Activated CD4-positive, alpha-beta T cell treated with anti-CD3 and anti-CD28 coated beads, Interleukin-2, amount 10 ng/mL, durations not matched to agents 24 days and 14 days (primary cell): ENCODE data around the gene LRTM2. TPM values are rescaled to one million over a fixed set of nuclear protein-coding genes. Genes with fewer than 3 reads are reported as not detected.

Experiments
- DNase-seq: peaks from one replicate; pipeline ENCODE4 v3.0.0; 2022
- H3K27ac Mint-ChIP-seq: one replicate; pipeline ENCODE4 v1.8.0; 2022; ENCODE audit warnings: mild to moderate bottlenecking, mixed read lengths
- H3K27me3 Mint-ChIP-seq: one replicate; pipeline ENCODE4 v1.8.0; 2022; ENCODE audit warnings: mixed read lengths
- H3K36me3 Mint-ChIP-seq: one replicate; pipeline ENCODE4 v1.8.0; 2022; ENCODE audit warnings: low read depth, mild to moderate bottlenecking, mixed read lengths
- H3K4me1 Mint-ChIP-seq: one replicate; pipeline ENCODE4 v1.8.0; 2021; ENCODE audit warnings: mixed read lengths
- H3K4me3 Mint-ChIP-seq: one replicate; pipeline ENCODE4 v1.8.0; 2022; ENCODE audit warnings: mild to moderate bottlenecking, moderate library complexity, mixed read lengths
- H3K9me3 Mint-ChIP-seq: one replicate; pipeline ENCODE4 v1.8.0; 2021; ENCODE audit warnings: mixed read lengths
- intact Hi-C: fragments of 100-400 bp; cut with micrococcal nuclease; formaldehyde crosslinking; loops from one replicate; pipeline ENCODE4 v1.15.1; 2023
- total RNA-seq: library from RNA; stranded (reverse); gene quantifications from 2 replicates; pipeline ENCODE4 v1.2.3, GENCODE V29; 2022

The LRTM2 gene
- total RNA-seq, 1 donor from 2014 or later: 0.16 TPM

GRCh38 chr12:1883513-1883912 lies 63.1 kb downstream of the LRTM2 start:
- peak; percentile 40 for DNase-seq
- intact Hi-C loops: no loop called here
- Mint-ChIP-seq H3K27me3 (peaks cover 3% of the 10 kb centered on the region), H3K4me3 (no peak overlapping the region), H3K9me3 (no peaks in the 10 kb centered on the region), H3K4me1 (no peaks in the 10 kb centered on the region), H3K36me3 (no peaks in the 10 kb centered on the region), H3K27ac (no peak overlapping the region)

- intact Hi-C loops: no loop called here
- Mint-ChIP-seq H3K27me3 (peaks cover 3% of the 10 kb centered on the region), H3K4me3 (no peak overlapping the region), H3K9me3 (no peaks in the 10 kb centered on the region), H3K4me1 (no peaks in the 10 kb centered on the region), H3K27ac (no peak overlapping the region), H3K36me3 (no peaks in the 10 kb centered on the region)
- peak; percentile 48 for DNase-seq
Measured at GRCh38 chr12:1884651-1885050, 64.3 kb downstream of the LRTM2 start.

- no peaks in the 10 kb centered on the region for H3K9me3 Mint-ChIP-seq
- no peak overlapping the region for H3K27ac Mint-ChIP-seq
- H3K36me3 Mint-ChIP-seq: no peaks in the 10 kb centered on the region
- H3K27me3 Mint-ChIP-seq: peaks cover 3% of the 10 kb centered on the region
- peak; percentile 25 for DNase-seq
- no peak overlapping the region for H3K4me3 Mint-ChIP-seq
- intact Hi-C loops: no loop called here
- H3K4me1 Mint-ChIP-seq: no peaks in the 10 kb centered on the region
Measured at GRCh38 chr12:1885082-1885596, 64.8 kb downstream of the LRTM2 start.

- intact Hi-C loops: no loop called here
- Mint-ChIP-seq H3K4me3 (no peak overlapping the region), H3K9me3 (no peaks in the 10 kb centered on the region), H3K4me1 (no peaks in the 10 kb centered on the region), H3K27ac (no peak overlapping the region), H3K36me3 (no peaks in the 10 kb centered on the region), H3K27me3 (peaks cover 3% of the 10 kb centered on the region)
- peak; percentile 25 for DNase-seq
Measured at GRCh38 chr12:1885599-1886245, 65.4 kb downstream of the LRTM2 start.

Other genes starting within 250 kb of the LRTM2 start
- 17.4 and 18.8 TPM in 2 replicates for gene FBXL14, start 226.0 kb upstream of the LRTM2 start, total RNA-seq
- gene WNT5B, start 191.3 kb upstream of the LRTM2 start, total RNA-seq: 0.76 and 0.89 TPM in 2 replicates
- 68.7 and 71.2 TPM in 2 replicates for gene ADIPOR2, start 129.5 kb upstream of the LRTM2 start, total RNA-seq
- 6.3 and 6.8 TPM in 2 replicates for gene CACNA2D4, start 98.1 kb downstream of the LRTM2 start, total RNA-seq
- 9.9 and 10.4 TPM in 2 replicates for gene DCP1B, start 183.9 kb downstream of the LRTM2 start, total RNA-seq
- gene CACNA1C, start 232.4 kb downstream of the LRTM2 start, total RNA-seq: 0.07 TPM in 2 replicates